HCT116 (cell line): Measurements from ENCODE around the gene ZNF121.

ENCODE experiments used
- CEBPB ChIP-seq: IDR thresholded peaks from 2 replicates; pipeline ENCODE4 v1.6.1; 2012; ENCODE audit warnings: low read depth
- EZH2phosphoT487 ChIP-seq: fragments of 200-600 bp; IDR thresholded peaks from 2 replicates; pipeline ENCODE4 v1.6.1; 2018; ENCODE audit warnings: antibody characterized with exemption, borderline replicate concordance
- JUND ChIP-seq: IDR thresholded peaks from 2 replicates; pipeline ENCODE4 v1.6.1; 2012
- POLR2A ChIP-seq: IDR thresholded peaks from 2 replicates; pipeline ENCODE4 v1.7.0; 2011; ENCODE audit warnings: borderline replicate concordance; ENCODE audit not compliant: insufficient read depth, insufficient read length; ENCODE audit errors: extremely low read depth
- POLR2AphosphoS5 ChIP-seq: IDR thresholded peaks from 2 replicates; pipeline ENCODE4 v1.6.1; 2011; ENCODE audit warnings: mild to moderate bottlenecking, low read depth, low read length, moderate library complexity
- RAD21 ChIP-seq: IDR thresholded peaks from 2 replicates; pipeline ENCODE4 v1.6.1; 2012; ENCODE audit warnings: low read depth, mild to moderate bottlenecking
- YY1 ChIP-seq: IDR thresholded peaks from 2 replicates; pipeline ENCODE4 v1.6.1; 2011; ENCODE audit warnings: low read length, low read depth, moderate library complexity, mild to moderate bottlenecking; ENCODE audit not compliant: insufficient replicate concordance; ENCODE audit errors: extremely low read depth
- ZFX ChIP-seq: fragments of 450-650 bp; IDR thresholded peaks from 2 replicates; pipeline ENCODE4 v1.6.1; 2017
- TF ChIP-seq, protein P1 (sequence below), 3 experiments: fragments of 200-600 bp in 1 of 3; sonication (generic) in 1 of 3; IDR thresholded peaks in 2 of 3; conservative IDR thresholded peaks in 1 of 3; 2 replicates each; pipeline ENCODE4 v1.5.1; 2012 to 2017; ENCODE audit warnings: low read depth in 2 of 3, low read length in 2 of 3, antibody characterized with exemption in 1 of 3, borderline replicate concordance in 1 of 3, control low read depth in 1 of 3, mild to moderate bottlenecking in 1 of 3, mixed read lengths in 1 of 3, mixed run types in 1 of 3, moderate library complexity in 1 of 3; ENCODE audit not compliant: insufficient read depth in 1 of 3

DNA sequence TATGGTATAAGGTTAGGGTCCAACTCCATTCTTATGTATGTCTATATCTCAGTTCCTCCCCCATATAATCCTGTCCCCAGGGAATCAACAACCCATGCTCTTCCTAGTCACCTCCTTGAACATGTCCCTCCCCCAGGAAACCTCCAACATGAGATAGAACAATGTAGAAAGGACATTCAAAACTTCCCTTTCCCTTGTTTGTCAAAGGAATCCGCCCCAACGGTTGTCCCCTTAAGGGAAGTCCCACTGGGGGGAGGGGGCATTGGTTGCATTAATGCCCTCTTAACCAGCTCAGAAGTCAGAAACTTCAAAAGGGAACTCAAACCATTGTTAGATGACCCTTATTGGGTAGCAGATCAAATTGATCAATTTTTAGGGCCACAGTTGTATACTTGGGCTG is 43.6 kb upstream of the ZNF121 start:
- TF ChIP-seq POLR2A, result no peak
- no peak for TF ChIP-seq YY1
- no peak for TF ChIP-seq ZFX
- no peak for TF ChIP-seq EZH2phosphoT487
- TF ChIP-seq, protein P1, sequence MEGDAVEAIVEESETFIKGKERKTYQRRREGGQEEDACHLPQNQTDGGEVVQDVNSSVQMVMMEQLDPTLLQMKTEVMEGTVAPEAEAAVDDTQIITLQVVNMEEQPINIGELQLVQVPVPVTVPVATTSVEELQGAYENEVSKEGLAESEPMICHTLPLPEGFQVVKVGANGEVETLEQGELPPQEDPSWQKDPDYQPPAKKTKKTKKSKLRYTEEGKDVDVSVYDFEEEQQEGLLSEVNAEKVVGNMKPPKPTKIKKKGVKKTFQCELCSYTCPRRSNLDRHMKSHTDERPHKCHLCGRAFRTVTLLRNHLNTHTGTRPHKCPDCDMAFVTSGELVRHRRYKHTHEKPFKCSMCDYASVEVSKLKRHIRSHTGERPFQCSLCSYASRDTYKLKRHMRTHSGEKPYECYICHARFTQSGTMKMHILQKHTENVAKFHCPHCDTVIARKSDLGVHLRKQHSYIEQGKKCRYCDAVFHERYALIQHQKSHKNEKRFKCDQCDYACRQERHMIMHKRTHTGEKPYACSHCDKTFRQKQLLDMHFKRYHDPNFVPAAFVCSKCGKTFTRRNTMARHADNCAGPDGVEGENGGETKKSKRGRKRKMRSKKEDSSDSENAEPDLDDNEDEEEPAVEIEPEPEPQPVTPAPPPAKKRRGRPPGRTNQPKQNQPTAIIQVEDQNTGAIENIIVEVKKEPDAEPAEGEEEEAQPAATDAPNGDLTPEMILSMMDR (IDR thresholded peaks at IDR 0.05 in 2 of 3, conservative IDR thresholded peaks at IDR 0.05 in 1 of 3; ENCODE audit: borderline replicate concordance in 1 of 3, insufficient read depth in 1 of 3, low read depth in 2 of 3, low read length in 2 of 3), result no peak
- no peak for TF ChIP-seq POLR2AphosphoS5
- no peak for TF ChIP-seq CEBPB
- no peak for TF ChIP-seq RAD21
- TF ChIP-seq JUND, result no peak
